Neural cell (in vitro differentiated cells): ENCODE measurements around the gene CRB2. TPM values are rescaled to one million over a fixed set of nuclear protein-coding genes. Genes with fewer than 3 reads are reported as not detected.

Source experiments
- H2AFZ ChIP-seq: fragments of 200-600, 300-800 bp; sonication (generic), shearing (Covaris generic); 2 replicates; pipeline ENCODE4 v1.6.0; 2014; ENCODE audit warnings: low read depth, mild to moderate bottlenecking, antibody characterized with exemption, low read length, moderate library complexity
- H3F3A ChIP-seq: fragments of 200-600 bp; shearing (Covaris generic); 2 replicates; pipeline ENCODE4 v1.6.1; 2016; ENCODE audit warnings: mild to moderate bottlenecking, moderate library complexity, mixed read lengths, antibody characterized with exemption, low read length; ENCODE audit not compliant: insufficient read depth, poor library complexity, severe bottlenecking
- H3K27ac ChIP-seq: fragments of 200-600, 300-800 bp; sonication (generic), shearing (Covaris generic); 2 replicates; pipeline ENCODE4 v1.5.1; 2014; ENCODE audit warnings: mild to moderate bottlenecking, low read length, moderate library complexity
- H3K27me3 ChIP-seq: fragments of 300-800, 200-600 bp; sonication (generic), shearing (Covaris generic); 2 replicates; pipeline ENCODE4 v1.6.0; 2014; ENCODE audit warnings: mild to moderate bottlenecking, low read depth, low read length, moderate library complexity; ENCODE audit not compliant: insufficient read depth
- H3K36me3 ChIP-seq: fragments of 300-800, 200-600 bp; sonication (generic), shearing (Covaris generic); 2 replicates; pipeline ENCODE4 v1.5.1; 2014; ENCODE audit warnings: mild to moderate bottlenecking, antibody characterized with exemption, low read length, moderate library complexity; ENCODE audit not compliant: insufficient read depth
- H3K4me2 ChIP-seq: fragments of 300-800, 200-600 bp; sonication (generic), shearing (Covaris generic); 2 replicates; pipeline ENCODE4 v1.6.0; 2014; ENCODE audit warnings: mild to moderate bottlenecking, low read length
- H3K4me3 ChIP-seq: fragments of 300-800, 200-600 bp; sonication (generic), shearing (Covaris generic); 2 replicates; pipeline ENCODE4 v1.5.1; 2014; ENCODE audit warnings: mild to moderate bottlenecking, low read length, moderate library complexity
- H3K79me2 ChIP-seq: fragments of 200-600 bp; shearing (Covaris generic); replicated peaks from 2 replicates; pipeline ENCODE4 v1.6.0; 2014; ENCODE audit warnings: mild to moderate bottlenecking, low read length, moderate library complexity; ENCODE audit not compliant: insufficient read depth
- H3K9ac ChIP-seq: fragments of 300-800, 200-600 bp; sonication (generic), shearing (Covaris generic); 2 replicates; pipeline ENCODE4 v1.6.1; 2016; ENCODE audit warnings: mild to moderate bottlenecking, low read length, mixed read lengths
- H3K9me2 ChIP-seq: fragments of 200-600 bp; shearing (Covaris generic); 2 replicates; pipeline ENCODE4 v1.6.1; 2016; ENCODE audit warnings: mild to moderate bottlenecking, low read length, mixed read lengths; ENCODE audit not compliant: insufficient read depth
- H3K9me3 ChIP-seq: fragments of 200-600, 300-800 bp; sonication (generic), shearing (Covaris generic); 2 replicates; pipeline ENCODE4 v1.6.1; 2016; ENCODE audit warnings: mild to moderate bottlenecking, mixed run types, low read length, moderate library complexity, mixed read lengths
- H4K20me1 ChIP-seq: fragments of 200-600 bp; shearing (Covaris generic); 2 replicates; pipeline ENCODE4 v1.6.1; 2016; ENCODE audit warnings: mild to moderate bottlenecking, mixed run types; ENCODE audit not compliant: insufficient read depth
- CTCF ChIP-seq: fragments of 450-650 bp; IDR thresholded peaks from 2 replicates; pipeline ENCODE4 v1.5.1; 2014; ENCODE audit warnings: antibody characterized with exemption, mild to moderate bottlenecking, moderate library complexity; ENCODE audit not compliant: poor library complexity, severe bottlenecking
- EP300 ChIP-seq: fragments of 450-650 bp; conservative IDR thresholded peaks from 2 replicates; pipeline ENCODE4 v1.6.1; 2014; ENCODE audit warnings: antibody characterized with exemption, mild to moderate bottlenecking, moderate library complexity; ENCODE audit not compliant: poor library complexity, severe bottlenecking
- EZH2 ChIP-seq: fragments of 200-600, 300-800 bp; shearing (Covaris generic), sonication (generic); IDR thresholded peaks from 2 replicates; pipeline ENCODE4 v1.6.1; 2014; ENCODE audit warnings: antibody characterized with exemption, low read length, borderline replicate concordance, mild to moderate bottlenecking; ENCODE audit not compliant: insufficient read depth, poor library complexity, severe bottlenecking
- MXI1 ChIP-seq: fragments of 450-650 bp; conservative IDR thresholded peaks from 2 replicates; pipeline ENCODE4 v1.6.1; 2014; ENCODE audit warnings: antibody characterized with exemption, mild to moderate bottlenecking; ENCODE audit not compliant: poor library complexity, severe bottlenecking
- POLR2AphosphoS5 ChIP-seq: IDR thresholded peaks from 2 replicates; pipeline ENCODE4 v1.6.1; 2012
- RAD21 ChIP-seq: fragments of 450-650 bp; conservative IDR thresholded peaks from 2 replicates; pipeline ENCODE4 v1.6.1; 2014; ENCODE audit warnings: antibody characterized with exemption, mild to moderate bottlenecking, moderate library complexity
- REST ChIP-seq: IDR thresholded peaks from 2 replicates; pipeline ENCODE4 v1.6.1; 2012; ENCODE audit warnings: borderline replicate concordance
- SMC3 ChIP-seq: fragments of 450-650 bp; conservative IDR thresholded peaks from 2 replicates; pipeline ENCODE4 v1.6.1; 2014; ENCODE audit warnings: antibody characterized with exemption, mild to moderate bottlenecking, moderate library complexity; ENCODE audit not compliant: poor library complexity
- TAF1 ChIP-seq: IDR thresholded peaks from 2 replicates; pipeline ENCODE4 v1.6.1; 2012; ENCODE audit warnings: low read depth
- polyA plus RNA-seq: library from polyadenylated mRNA; depleted of rRNA; stranded (reverse); fragments of >200 nt; gene quantifications from 2 replicates; pipeline ENCODE4 v1.2.3, GENCODE V29; 2014

The CRB2 gene
- polyA plus RNA-seq, 1 donor from 2014 or later = 0.32 TPM

GRCh38 chr9:123417289-123418051 lies 61.5 kb downstream of the CRB2 start:
- no peaks in the 10 kb centered on the region for H3K9me3 ChIP-seq
- H3K9me2 ChIP-seq = no peaks in the 10 kb centered on the region
- no peak overlapping the region for H2AFZ ChIP-seq
- TF ChIP-seq EZH2 (no peak), RAD21 (no peak), EP300 (no peak), TAF1 (no peak), REST (no peak), MXI1 (no peak), POLR2AphosphoS5 (no peak), CTCF (no peak), SMC3 (no peak)
- no peaks in the 10 kb centered on the region for H3K79me2 ChIP-seq
- no peak overlapping the region for H3K4me3 ChIP-seq
- no peak overlapping the region for H3K27ac ChIP-seq
- no peak overlapping the region for H3K9ac ChIP-seq
- H3F3A ChIP-seq = no peaks in the 10 kb centered on the region
- H3K27me3 ChIP-seq = no peaks in the 10 kb centered on the region
- H3K36me3 ChIP-seq = no peaks in the 10 kb centered on the region
- H3K4me2 ChIP-seq = no peak overlapping the region
- no peaks in the 10 kb centered on the region for H4K20me1 ChIP-seq

- H3K4me2 ChIP-seq = no peak overlapping the region
- H3K27me3 ChIP-seq = no peaks in the 10 kb centered on the region
- H4K20me1 ChIP-seq = no peaks in the 10 kb centered on the region
- no peak overlapping the region for H2AFZ ChIP-seq
- H3K36me3 ChIP-seq = no peaks in the 10 kb centered on the region
- H3F3A ChIP-seq = no peaks in the 10 kb centered on the region
- H3K79me2 ChIP-seq = no peaks in the 10 kb centered on the region
- H3K9ac ChIP-seq = no peak overlapping the region
- H3K27ac ChIP-seq = no peak overlapping the region
- TF ChIP-seq REST = no peak
- no peak overlapping the region for H3K4me3 ChIP-seq
- H3K9me3 ChIP-seq = no peaks in the 10 kb centered on the region
- H3K9me2 ChIP-seq = no peaks in the 10 kb centered on the region
These were observed 62.0 kb downstream of the CRB2 start for GRCh38 chr9:123418052-123418430.
